Amniotic stem cell (primary cell): Measurements from ENCODE around the gene NKAIN2.
A peak's percentile ranks its signal among the peaks of the same experiment; 100 is the strongest.

Source experiments
- DNase-seq: peaks from one replicate; lab custom pipeline; 2025; lab: John Stamatoyannopoulos, UW

NKAIN2 gene

GRCh38 chr6:123803504-123804013, at the start of gene NKAIN2:
Gene NKAIN2, plus strand, starts transcription at chr6:123803865.
- no peak for DNase-seq

- DNase-seq: no peak
Observed at GRCh38 chr6:123759472-123759871, 44.2 kb upstream of the NKAIN2 start.

GRCh38 chr6:123763904-123764303, 39.8 kb upstream of the NKAIN2 start:
- no peak for DNase-seq

GRCh38 chr6:123764722-123765121, 38.9 kb upstream of the NKAIN2 start:
- no peak for DNase-seq

GRCh38 chr6:123768921-123769320, 34.7 kb upstream of the NKAIN2 start:
- no peak for DNase-seq

- DNase-seq: no peak
Observed at GRCh38 chr6:123769431-123769830, 34.2 kb upstream of the NKAIN2 start.

- DNase-seq: no peak
Observed at GRCh38 chr6:123770247-123770949, 33.3 kb upstream of the NKAIN2 start.

GRCh38 chr6:123771126-123771525, 32.5 kb upstream of the NKAIN2 start:
- DNase-seq: no peak

- DNase-seq: no peak
Observed at GRCh38 chr6:123777563-123777962, 26.1 kb upstream of the NKAIN2 start.

GRCh38 chr6:123780021-123780420, 23.6 kb upstream of the NKAIN2 start:
- DNase-seq: no peak

GRCh38 chr6:123784330-123784729, 19.3 kb upstream of the NKAIN2 start:
- no peak for DNase-seq

- no peak for DNase-seq
Observed at GRCh38 chr6:123785039-123785438, 18.6 kb upstream of the NKAIN2 start.

- no peak for DNase-seq
Observed at GRCh38 chr6:123788319-123788718, 15.3 kb upstream of the NKAIN2 start.

- DNase-seq: no peak
Observed at GRCh38 chr6:123794190-123794589, 9.5 kb upstream of the NKAIN2 start.

GRCh38 chr6:123794799-123795198, 8.9 kb upstream of the NKAIN2 start:
- DNase-seq: no peak

GRCh38 chr6:123801067-123801466, 2.6 kb upstream of the NKAIN2 start:
- DNase-seq: no peak

- no peak for DNase-seq
Observed at GRCh38 chr6:123802351-123802696, 1.3 kb upstream of the NKAIN2 start.

- peak; percentile 18 for DNase-seq
Observed at GRCh38 chr6:123802697-123803503, 765 bp upstream of the NKAIN2 start.

- no peak for DNase-seq
Observed at GRCh38 chr6:123804014-123804786, 535 bp downstream of the NKAIN2 start.

GRCh38 chr6:123804787-123805540, 1.3 kb downstream of the NKAIN2 start:
- no peak for DNase-seq

- no peak for DNase-seq
Observed at GRCh38 chr6:123805921-123806320, 2.3 kb downstream of the NKAIN2 start.

- DNase-seq: no peak
Observed at GRCh38 chr6:123806561-123806960, 2.9 kb downstream of the NKAIN2 start.
